GM18502 (cell line): ENCODE results near the gene C1orf159.
"Not testable (repeated sequence)": the region's sequence is repeated elsewhere in the genome, so short reads cannot be mapped to it uniquely, and the experiment has no call there.

Experiments
- ATAC-seq: cut with Tn5 transposase; IDR thresholded peaks from one replicate; pipeline ENCODE4 v1.9.1; 2021; ENCODE audit warnings: mild to moderate bottlenecking; ENCODE audit not compliant: unreplicated experiment, poor library complexity

The C1orf159 gene

DNA sequence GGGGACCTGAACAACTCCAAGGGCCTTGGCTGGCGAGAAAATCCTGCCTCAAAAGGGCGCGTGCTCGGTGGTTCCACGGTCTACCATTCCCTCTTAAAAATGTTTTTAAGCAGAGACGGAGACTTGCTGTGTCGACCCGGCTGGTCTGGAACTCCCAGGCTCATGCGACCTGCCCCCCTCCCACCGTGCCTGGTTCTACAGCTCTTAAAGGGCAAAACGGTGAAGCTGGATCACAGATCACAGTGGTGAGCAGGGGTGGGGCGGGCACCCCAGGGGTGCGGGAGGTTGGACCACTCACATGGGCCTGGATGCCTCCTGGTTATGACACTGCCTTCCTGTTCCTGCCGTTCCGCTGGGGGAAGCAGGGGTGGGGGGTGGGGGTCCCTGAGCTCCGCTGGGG lies 4.2 kb upstream of the C1orf159 start:
- no peak for ATAC-seq

DNA sequence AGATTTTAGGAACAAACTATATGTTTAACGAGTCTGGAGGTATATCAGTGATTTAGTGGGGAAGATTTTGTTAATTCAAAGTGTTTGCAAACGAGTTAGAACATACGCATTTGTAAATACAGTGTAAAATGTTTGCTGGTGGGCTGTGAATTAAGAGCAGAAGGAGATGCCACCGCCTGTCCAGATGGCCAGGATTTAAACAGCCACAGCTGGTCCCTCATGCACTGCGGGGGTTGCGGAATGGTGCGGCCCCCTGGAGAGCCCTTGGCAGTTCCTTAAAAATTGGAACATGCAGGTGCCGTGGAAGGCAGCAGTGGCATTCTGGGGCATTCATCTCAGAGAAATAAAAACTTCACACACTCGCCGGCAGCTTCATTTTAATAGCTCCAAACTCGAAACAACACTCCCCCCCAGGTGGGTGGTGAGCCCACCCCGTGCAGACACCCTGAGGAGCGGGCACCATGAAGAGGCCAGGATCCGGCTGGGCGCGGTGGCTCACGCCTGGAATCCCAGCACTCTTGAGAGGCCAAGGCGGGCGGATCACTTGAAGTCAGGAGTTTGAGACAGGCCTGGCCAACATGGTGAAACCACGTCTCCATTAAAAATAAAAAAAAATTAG lies 3.5 kb upstream of the C1orf159 start:
- ATAC-seq = no peak

DNA sequence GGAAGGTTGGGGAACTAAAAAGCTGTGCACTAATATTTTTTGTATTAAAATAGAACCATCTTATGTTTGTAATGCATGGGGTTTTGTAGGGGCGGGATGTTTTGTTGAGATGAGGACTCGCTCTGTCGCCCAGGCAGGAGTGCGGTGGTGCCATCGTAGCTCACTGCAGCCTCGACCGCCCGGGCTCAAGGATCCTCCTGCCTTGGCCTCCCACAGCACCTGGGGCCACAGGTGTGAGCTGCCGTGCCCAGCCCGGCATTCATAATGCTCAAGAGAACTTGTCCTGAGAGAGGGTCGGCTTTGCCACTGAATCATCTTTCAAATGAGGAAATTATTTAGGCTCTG lies 3.0 kb upstream of the C1orf159 start:
- no peak for ATAC-seq

DNA sequence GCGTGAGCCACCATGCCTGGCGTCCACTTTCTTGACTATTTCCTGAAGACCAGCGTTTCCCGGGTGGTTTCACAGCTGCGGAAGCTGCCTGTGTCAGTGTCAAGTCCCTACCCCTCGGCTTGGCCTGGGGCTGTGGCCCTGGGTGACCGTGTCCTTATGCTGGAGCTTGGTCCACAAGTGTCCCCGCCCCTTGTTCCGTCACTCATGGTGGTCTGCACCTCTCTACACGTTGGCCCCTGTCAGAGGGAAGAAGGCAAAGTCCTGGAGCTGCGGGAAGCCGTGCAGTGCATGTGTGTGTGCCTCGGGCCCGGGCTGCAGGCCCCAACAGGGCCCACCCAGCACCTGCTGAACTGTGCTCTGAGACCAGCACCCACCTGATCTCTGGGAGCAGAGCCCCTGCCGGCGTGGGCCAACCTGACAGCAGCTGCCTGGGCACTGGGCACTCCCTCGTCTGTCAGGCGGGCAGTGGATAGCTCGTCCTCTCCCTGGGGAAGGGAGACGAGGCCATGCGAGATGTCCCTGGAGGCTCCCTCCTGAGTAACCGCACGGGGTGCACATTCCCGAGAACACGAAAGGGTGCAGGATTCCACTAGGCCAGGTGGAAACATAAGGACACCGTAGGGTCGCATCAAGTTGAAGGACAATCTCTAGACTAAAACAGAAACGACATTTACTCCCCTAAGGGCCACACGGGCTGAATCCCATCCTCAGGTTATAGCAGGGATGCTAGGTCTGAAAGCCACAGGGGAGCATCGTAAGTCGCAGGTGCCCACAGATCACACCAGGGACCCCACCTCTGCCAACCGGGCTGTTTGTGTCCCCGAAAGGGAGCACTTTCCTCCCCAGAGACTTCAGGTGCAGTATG lies 2.4 kb upstream of the C1orf159 start:
- no peak for ATAC-seq

DNA sequence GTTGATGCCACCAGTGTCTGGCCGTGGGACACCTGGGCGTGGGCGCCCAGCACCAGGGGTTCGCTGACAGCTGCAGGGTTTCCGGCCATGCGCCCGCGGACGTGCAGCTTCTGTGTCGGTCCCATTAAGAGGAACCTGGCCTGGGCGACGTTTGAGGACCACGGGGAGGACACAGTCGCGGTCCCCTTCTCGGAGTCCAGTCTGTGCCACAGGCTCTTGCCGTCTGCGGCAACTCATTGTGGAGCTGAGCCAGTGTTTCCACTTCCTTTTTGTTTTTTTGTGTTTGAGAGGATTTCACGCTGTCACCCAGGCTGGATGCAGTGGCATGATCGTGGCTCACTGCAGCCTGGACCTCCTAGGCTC lies 1.6 kb upstream of the C1orf159 start:
- ATAC-seq = no peak

DNA sequence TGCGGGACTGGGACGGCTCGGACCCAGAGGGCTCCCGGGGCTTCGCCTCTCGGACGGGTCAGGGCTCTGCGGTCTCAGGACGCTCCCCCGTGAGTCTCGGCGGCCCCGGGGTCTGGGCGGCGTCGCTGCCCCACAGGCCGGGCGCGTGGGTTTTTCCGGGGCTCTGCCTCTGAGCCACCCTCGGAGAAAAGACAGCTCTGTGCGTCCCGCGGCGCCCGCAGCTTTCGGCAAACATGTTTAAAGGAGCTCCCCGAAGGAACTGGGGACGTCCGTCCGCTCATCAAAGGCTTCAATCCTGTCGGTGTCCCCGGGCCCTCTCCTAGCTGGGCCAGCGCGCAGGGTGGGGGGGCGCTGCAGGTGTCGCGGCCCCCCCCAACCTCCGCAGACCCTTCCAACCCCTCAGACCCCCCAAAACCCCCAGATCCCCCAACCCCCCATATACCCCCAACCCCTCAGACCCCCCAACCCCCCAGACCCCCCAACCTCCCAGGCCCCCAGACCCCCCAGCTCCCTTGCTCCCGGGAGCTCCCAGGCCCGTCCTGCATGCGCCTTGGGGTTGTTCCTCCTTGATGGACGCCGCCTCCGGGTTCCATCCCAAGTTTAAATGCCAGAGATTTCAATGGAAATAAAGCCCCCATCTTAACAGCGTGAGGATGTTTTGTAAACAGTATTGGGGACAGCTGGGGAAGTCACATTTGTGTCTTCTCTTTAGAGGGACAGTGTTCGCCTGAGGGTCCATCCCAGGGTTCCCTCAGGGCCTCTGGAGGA lies 996 bp upstream of the C1orf159 start:
- no peak for ATAC-seq

DNA sequence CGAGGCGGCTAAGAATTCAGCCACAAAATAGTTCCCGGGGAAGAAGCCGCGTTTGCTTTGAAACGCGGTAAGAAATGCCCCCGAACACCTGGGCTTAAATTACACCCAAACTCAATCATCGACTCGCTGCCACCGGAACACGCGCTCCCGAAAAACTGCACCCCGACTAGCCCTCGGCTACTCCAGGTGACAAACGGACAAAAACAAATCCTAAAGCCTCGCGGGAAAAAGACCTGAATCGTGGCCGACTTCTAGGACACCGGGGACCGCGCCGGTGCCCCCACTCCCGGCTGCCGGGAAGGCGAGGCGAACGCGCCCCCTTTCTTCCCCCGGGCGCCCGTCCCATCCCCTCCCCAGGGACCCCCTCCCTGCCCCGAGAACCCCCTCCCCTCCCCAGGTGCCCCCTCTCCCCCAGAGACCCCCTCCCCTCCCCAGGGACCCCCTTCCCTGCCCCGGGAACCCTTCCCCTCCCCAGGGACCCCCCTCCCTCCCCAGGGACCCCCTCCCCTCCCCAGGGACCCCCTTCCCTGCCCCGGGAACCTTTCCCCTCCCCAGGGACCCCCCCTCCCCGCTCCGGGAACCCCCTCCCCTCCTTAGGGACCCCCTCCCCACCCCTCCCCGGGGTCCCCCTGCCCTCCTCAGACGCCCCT lies 628 bp downstream of the C1orf159 start:
- ATAC-seq = no peak

DNA sequence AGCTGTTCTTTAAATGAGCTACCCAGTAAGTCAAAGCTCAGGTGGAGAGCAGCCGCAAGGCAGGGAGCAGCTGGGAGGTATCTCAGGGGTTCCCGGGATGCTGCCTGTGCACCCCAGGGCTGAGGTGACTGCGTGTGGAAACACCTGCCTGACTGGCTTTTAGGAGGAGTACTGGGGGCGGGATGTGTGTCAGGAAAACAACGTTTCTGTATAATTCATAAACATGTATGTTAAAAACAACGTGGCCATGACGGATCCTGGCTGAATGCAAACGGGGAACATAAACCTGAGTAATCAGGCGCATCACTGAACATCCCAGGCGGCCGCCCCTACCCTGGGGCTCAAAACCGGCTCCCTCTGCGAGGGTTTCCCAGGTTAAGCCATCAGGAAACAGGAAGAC lies 1.5 kb downstream of the C1orf159 start:
- ATAC-seq = no peak

DNA sequence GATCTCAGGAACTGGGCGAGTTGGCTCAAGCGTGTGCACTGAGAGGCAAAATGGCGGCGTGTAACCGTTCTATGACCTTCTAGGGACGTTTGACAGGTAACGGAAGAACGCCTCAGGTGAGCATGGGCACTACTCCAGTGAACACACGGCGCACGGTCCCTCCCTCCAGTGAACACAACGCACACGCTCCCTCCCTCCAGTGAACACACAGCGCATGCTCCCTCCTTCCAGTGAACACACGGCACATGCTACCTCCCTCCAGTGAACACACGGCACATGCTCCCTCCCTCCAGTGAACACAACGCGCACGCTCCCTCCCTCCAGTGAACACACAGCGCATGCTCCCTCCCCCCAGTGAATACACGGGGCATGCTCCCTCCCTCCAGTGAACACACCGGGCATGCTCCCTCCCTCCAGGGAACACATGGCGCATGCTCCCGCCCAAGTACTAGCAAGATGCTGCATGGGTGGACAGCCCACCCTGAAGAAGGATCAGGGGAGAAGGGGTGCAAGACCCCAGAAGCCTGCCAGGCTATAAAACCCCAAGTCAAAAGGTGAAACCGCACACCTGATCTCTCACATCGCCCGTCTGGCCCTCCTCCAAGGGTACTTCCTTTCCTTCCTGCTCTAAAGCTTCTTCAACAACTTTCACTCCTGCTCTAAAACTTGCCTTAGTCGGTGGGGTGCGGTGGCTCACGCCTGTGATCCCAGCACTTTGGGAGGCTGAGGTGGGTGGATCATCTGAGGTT lies 3.5 kb downstream of the C1orf159 start:
- no peak for ATAC-seq

DNA sequence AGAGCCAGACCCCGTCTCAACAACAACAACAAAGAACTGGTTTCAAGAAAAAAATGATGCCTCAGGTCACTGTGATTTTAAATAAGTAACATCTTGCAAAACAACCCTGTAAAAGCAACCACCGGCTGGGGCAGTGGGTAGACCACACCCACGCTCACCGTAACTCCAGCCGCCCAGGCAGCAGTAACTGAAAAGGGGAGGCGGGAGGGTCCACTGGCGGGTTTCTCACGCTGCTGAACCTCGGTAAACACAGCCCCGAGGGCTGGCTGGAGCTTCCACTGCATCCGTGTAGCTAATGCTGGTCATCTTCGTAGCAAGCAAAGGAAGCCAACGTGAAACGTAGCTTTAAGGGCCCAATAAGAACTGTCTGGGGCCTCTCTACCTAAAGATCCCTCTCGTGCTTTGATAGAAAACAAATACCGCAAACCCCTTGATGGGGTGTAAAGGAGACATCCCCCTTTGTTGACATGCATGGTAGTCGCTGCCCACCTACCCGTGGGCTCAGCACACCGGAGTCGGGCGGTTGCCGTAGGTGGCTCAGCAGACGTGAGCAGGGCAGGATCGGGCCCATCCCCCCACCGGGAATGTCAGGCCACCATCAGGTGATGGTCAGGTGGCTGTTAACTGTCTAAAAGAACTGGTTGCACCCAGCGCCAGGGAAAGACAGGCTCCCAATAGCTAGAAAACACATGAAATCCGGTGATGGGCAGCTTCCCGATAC lies 4.2 kb downstream of the C1orf159 start:
- ATAC-seq = no peak

DNA sequence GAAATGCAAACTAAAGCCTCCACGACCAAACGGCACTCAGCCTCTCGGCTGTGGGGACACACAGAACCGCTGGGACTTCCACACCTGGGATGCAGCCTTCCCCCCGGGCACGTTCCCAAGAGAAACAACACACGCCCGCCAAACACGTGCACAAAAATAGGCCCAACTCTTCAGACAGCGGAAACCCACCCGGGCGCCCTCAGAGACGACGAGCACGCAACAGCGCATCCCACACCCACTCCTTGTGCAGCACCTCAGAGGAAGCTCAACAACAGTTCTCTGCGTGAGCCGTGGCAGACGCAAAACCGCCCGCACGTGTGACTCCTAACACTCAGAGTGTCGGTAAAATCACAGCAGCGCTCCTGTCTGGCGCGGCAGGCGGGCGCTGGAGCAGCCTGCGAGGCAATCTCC lies 5.3 kb downstream of the C1orf159 start:
- no peak for ATAC-seq

DNA sequence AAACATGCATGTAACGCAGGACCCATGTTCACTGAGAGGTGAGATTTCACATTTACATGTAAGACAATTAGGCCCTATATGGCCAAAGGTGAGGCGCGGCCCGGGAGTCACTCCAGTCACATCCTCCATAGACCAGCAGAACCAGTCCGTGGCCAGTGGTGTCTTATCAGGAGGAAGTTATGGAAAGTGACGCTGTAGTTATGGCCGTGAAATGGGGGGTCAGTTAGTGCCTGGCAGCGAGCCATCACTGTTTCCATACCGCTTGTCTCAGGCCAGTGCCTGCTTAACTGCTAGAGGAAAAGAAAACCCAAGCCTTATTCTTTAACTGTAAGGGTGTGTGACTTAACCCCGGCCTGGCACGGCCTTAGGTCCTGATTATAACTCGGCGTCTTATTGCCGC lies 6.1 kb downstream of the C1orf159 start:
- ATAC-seq = no peak

DNA sequence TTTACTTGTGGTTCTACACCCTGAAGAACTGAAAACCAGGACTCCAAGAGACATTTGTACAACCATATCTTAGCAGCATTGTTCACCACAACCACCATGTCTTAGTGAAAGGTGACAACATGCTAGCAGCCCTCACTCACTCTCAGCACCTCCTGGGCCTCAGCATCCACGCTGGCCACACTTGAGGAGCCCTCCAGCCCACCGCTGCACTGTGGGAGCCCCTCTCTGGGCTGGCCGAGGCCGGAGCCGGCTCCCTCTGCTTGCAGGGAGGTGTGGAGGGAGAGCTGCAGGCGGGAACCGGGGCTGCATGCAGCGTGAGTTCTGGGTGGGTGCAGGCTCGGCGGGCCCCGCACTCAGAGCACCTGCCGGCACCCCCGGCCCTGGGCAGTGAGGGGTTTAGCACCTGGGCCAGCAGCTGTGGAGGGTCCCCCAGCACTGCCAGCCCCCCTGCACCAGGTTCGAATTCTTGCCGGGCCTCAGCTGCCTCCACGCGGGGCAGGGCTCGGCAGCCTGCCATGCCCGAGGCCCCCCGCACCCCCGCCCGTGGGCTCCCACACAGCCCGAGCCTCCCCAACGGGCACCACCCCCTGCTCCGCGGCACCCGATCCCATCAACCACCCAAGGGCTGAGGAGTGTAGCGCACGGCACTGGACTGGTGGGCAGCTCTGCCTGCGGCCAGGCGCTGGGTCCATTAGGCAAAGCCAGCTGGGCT lies 9.2 kb downstream of the C1orf159 start:
- no peak for ATAC-seq

DNA sequence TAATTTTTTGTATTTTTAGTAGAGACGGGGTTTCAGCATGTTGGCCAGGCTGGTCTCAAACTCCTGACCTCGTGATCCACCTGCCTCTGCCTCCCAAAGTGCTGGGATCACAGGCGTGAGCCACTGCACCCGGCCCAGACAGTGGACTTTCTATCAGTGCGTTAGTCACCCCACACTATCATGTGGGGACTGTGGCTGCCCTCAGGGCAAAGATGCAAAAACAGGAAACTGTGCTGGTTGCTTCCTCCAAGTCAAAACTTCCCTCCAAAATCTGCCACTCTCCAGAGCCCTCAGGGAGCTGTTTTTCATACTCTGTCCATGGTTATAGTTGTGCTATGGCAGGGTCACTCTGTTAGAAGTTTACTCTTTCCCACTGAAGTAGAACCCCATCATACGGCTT lies 11.7 kb downstream of the C1orf159 start:
- not testable (repeated sequence) for ATAC-seq

DNA sequence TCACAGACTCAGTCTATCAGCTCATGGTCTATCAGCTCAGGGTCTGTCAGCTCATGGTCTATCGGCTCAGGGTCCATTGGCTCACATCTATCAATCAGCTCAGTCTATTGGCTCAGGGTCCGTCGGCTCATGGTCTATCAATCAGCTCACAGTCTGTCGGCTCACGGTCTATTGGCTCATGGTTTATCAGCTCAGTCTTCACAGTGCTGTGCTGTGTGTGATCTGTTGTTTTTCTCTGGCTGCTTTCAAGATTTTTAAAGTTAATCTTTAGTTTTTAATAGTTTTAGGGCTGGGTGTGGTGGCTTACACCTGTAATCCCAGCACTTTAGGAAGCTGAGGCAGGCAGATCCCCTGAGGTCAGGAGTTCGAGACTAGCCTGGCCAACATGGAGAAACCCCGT lies 14.4 kb downstream of the C1orf159 start:
- ATAC-seq = no peak

DNA sequence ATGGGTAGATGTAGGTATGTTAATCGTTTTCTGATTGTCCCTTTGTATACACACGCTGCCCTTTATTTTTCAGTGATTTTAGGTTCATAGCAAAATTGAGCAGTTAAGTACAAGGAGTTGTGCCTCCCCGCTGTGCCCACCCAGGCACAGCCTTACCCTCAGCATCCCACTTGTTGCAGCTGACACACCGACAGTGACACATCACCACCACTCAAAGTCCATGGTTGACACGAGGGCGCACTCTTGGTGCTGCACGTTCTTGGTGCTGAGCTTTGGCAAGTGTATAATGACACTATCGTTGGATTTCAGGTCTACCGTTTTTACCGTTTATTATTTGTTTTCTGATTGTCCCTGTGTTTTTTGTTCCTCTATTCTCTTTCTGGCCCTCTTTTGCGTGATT lies 15.6 kb downstream of the C1orf159 start:
- ATAC-seq = no peak

DNA sequence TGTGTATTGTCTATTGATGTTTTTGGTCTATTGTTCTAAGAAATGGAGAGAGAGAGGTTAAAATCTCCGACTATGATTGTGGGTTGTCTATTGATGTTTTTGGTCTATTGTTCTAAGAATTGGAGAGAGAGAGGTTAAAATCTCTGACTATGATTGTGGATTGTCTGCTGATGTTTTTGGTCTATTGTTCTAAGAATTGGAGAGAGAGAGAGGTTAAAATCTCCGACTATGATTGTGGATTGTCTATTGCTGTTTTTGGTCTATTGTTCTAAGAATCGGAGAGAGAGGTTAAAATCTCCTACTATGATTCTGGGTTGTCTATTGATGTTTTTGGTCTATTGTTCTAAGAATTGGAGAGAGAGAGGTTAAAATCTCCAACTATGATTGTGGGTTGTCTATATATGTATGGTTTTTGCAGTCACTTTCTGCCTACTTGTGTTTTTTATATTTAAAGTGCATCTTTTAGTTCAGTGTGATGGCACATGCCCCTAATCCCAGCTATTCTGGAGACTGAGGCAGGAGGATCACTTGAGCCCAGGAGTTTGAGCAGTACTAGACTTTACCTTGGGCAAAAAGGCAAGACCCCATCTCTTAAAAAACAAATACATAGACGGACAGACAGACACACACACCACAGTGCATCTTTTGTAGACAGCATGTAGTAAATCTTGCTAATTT lies 16.2 kb downstream of the C1orf159 start:
- ATAC-seq = no peak

DNA sequence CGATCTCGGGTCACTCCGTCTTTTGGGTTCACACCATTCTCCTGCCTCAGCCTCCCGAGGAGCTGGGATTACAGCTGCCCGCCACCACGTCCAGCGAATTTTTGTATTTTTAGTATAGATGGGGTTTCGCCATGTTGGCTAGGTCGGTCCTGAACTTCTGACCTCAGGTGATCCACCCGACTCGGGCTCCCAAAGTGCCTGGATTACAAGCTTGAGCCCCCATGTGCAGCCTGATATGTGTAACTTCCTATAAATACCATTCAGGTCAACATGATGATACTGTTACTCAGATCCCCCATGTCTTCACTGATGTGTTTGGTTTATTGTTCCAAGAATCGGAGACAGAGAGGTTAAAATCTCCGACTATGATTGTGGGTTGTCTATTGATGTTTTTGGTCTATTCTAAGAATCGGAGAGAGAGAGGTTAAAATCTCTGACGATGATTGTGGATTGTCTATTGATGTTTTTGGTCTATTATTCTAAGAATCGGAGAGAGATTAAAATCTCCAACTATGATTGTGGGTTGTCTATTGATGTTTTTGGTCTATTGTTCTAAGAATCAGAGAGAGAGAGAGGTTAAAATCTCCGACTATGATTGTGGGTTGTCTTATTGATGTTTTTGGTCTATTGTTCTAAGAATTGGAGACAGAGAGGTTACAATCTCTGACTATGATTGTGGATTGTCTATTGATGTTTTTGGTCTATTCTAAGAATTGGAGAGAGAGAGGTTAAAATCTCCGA lies 17.0 kb downstream of the C1orf159 start:
- ATAC-seq = no peak
